Stimulated activated CD4-positive, alpha-beta T cell treated with anti-CD3 and anti-CD28 coated beads, TNF-alpha, amount 100 ng/mL, for 4 hours (primary cell): ENCODE measurements around the gene PLBD2.

ENCODE experiments used
- DNase-seq, 3 experiments: peaks; one replicate each; pipeline ENCODE4 v3.0.0-alpha.2; 2020; ENCODE audit warnings: low read depth in 3 of 3

The PLBD2 gene

DNA sequence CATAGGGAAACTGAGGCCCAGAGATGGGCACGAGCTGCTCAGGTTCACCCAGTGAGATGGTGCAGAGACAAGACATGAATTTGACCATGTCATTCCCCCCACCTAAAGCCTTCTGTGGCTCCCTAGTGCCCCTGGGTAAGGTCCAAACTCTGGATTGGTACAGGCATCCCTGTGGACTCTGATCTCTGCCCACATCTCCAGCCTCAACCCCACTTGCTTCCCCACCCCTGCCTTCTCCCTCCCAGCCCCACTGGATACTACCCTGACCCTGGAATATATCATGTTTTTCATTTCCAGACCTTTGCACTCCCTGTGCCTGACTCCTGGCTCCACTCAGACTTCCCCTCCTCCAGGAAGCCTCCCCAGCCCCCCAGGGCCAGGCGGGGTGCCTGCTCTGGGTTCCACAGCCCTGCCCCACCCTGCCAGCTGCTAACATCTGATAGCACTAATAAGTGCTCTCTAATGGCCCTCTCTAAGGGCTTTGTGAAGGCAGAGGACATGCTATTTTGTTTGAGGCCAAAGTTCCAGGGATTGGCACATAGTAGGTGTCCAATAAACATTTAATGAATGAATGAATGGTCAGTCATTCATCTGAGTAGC lies 62.7 kb downstream of the PLBD2 start:
- DNase-seq, result no peak

GRCh38 chr12:113422030-113422885 lies 63.9 kb downstream of the PLBD2 start, which contains the start of gene SDSL:
TSS of gene SDSL (plus strand) at chr12:113422380. CDS start at chr12:113427983, 5,603 bp downstream.
- DNase-seq, result no peak

DNA sequence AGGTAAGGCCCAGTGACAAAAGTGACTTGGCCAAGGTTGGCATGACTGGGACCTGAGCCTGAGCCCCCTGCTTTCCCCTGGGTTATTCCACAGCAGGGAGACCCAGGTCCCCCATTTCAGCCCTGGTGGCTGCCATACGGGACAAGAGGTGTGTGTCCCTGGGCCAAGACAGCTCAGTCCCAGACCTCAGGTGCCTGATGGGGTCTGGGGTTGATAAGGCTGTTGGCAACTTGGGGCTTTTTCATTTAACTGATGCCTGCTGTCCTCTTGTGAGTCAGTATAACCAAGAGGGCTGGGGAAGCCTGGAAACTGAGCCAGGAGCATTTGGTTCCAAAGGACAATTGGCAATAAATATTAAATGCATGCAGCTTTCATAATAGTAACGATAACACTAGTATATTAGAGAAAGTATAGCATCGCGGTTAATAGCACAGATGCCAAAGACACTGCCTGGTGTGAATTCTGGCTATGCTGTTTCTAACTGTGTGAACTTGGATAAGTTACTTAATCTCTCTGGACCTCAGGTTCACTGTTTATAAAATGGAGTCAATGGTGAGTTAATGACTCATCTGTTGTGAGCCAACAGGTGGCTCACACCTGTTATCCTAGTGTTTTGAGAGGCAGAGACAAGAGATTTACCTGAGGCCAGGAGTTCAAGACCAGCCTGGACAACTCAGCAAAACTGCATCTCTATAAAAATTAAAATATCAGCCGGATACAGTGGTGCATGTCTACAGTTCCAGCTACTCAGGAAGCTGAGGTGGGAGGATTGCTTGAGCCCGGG lies 64.7 kb downstream of the PLBD2 start:
- DNase-seq, result no peak

DNA sequence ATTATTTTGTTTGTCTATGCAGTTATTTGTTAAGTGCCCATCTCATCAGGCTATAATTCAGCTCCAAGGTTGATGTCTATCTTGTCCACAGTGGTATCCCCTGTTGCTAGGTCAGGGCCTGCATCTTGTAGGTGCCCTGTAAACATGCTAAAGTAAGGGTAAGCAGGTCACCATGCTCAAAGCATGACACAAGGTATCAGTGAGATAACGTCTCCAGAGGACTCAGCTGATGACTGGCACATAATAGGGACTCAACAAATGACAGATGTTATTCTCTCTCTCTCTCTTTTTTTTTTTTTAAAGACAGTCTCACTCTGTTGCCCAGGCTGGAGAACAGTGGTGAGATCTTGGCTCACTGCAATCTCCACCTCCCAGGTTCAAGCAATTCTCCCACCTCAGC lies 66.1 kb downstream of the PLBD2 start:
- no peak for DNase-seq

GRCh38 chr12:113424915-113425823 lies 66.8 kb downstream of the PLBD2 start:
- peak in 2 of 3 experiments; percentile 10 to 23 for DNase-seq

DNA sequence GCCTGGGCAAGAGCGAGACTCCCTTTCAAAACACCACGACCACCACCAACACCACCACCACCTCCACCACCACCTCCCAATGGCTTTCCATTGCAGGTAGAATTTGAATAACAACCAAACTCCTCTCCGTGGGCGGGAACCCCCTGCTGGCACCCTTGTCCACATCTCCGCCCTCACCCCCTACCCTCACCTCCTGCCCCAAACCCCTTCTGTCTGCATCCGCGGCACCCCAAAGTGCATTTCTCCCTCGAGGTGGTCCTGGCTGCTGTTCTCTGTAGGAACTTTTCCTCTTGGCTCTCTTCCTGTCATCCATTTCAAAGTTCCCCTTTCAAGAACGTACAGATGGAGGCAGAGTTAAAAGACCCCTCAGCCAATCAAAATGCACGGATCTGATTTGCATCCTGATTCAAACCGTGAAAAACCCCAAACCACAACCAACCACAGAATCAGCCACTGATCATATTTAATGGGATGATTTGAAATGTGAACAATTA lies 67.6 kb downstream of the PLBD2 start:
- DNase-seq, result no peak

GRCh38 chr12:113427882-113428281 lies 69.5 kb downstream of the PLBD2 start:
- no peak for DNase-seq

- no peak for DNase-seq
These were observed 70.1 kb downstream of the PLBD2 start for GRCh38 chr12:113428482-113428881.

- no peak for DNase-seq
These were observed 74.6 kb downstream of the PLBD2 start for GRCh38 chr12:113432986-113433385.

GRCh38 chr12:113435367-113435766 lies 77.0 kb downstream of the PLBD2 start:
- DNase-seq, result no peak

DNA sequence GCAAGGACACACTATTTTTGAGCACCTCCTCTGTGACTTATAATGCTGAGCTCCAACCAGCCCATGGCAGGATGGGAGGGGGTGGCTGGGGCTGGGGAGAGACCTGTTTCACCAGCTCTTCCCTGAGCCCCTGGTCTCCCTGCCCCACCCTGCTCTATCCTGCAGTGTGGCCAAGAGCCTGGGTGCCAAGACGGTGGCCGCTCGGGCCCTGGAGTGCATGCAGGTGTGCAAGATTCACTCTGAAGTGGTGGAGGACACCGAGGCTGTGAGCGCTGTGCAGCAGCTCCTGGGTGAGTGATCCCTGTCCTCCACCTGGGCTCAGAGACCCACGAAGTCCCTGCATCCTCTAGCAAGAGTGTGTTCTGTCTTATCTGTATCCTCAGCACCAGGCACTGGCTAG lies 78.2 kb downstream of the PLBD2 start:
- no peak for DNase-seq

DNA sequence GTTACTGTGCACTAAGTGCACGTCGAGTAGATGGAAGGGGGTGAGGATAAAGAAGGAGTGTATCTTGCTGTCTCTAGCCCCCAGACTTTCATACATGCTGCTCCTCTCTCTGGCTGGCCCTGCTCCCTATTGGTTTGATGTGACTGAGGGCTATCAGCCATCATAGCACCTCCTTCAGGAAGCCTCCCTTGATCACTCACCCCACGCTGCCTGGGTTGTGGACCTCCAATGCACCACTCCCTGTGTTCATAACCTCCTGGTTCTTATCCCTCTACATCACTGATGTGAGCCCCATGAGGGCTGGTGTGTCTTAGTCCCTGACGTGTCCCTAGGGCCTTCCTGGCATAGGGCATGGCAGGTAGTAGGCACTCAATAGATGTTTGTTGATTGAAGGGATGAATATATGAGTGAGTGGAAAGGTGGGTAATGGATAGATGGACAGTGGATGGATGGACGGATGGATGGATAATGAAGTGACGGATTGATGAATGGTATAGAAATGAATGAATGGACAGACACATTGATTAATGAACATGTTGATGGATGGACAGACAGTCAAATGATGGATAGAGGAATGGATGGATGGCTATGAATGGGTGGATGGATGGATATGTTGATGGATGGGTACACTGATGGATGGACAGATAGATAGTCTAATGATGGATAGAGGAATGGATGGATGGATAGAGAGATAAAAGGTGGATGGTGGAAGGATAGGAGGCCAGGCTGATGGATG lies 78.8 kb downstream of the PLBD2 start:
- DNase-seq, result no peak

DNA sequence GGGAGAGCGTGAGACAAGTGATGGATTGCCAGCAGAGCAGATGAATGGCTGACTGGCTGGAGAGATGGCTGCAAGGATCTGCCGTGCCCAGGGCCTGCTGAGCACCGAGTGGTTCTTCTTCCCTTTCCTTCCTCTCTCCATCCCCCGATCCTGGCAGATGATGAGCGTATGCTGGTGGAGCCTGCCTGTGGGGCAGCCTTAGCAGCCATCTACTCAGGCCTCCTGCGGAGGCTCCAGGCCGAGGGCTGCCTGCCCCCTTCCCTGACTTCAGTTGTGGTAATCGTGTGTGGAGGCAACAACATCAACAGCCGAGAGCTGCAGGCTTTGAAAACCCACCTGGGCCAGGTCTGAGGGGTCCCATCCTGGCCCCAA lies 79.3 kb downstream of the PLBD2 start:
- no peak for DNase-seq

DNA sequence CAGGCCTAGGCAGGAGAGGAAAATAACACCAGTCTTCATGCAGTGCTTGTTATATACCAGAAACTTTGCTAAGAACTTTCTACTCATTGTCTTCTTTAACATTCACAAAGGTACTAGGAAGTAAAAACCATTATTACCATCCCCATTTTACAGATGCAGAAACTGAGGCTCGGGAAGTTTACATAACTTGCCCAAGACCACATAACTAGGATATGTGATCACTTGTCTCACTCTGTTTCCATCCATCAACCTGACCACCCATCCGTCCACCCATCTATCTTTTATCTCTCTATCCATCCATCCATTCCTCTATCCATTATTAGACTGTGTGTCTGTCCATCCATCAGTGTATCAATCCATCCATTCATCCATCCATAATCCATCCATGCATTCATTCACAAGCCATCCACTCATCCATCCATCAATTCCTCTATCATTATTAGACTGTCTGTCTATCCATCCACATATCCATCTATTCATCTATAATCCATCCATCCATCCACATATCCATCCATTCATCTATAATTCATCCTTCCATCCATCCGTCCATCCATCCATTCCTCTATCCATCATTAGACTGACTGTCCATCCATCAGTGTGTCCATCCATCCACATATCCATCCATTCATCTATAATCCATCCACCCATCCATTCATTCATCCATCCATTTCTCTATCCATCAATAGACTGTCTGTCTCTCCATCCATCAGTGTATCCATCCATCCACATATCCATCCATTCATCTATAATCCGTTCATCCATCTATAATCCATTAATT lies 80.3 kb downstream of the PLBD2 start:
- no peak for DNase-seq

GRCh38 chr12:113439301-113439597 lies 80.9 kb downstream of the PLBD2 start:
- DNase-seq, result no peak

GRCh38 chr12:113439606-113440030 lies 81.2 kb downstream of the PLBD2 start:
- no peak for DNase-seq

DNA sequence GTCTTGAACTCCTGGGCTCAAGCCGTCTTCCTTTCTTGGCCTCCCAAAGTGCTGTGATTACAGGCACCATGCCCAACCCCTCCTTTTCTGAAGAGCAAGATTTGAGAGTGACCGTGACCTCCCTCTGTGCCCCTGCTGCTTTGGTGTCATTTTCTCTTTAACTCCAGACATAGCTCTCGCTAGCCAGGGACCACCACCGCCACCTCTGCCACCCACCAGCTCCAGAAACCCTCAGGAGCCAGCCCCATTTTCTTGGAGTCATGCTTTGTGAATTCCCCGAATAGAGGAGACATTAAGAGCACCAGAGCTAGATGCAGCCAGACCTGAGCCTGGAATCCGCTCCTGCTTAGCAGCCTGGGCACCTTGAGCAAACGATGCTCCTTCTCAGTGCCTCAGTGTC lies 81.9 kb downstream of the PLBD2 start:
- DNase-seq, result no peak
